PC-9 (cell line): ENCODE results near the gene ATP4B.

ENCODE experiments used
- EZH2 ChIP-seq: fragments of 200-600 bp; sonication (generic); IDR thresholded peaks from 2 replicates; pipeline ENCODE4 v1.8.0; 2017; ENCODE audit warnings: antibody characterized with exemption, low read depth
- TF ChIP-seq, protein P1 (sequence below): fragments of 200-600 bp; sonication (generic); conservative IDR thresholded peaks from 2 replicates; pipeline ENCODE4 v1.6.1; 2017; ENCODE audit warnings: mixed run types, antibody characterized with exemption, mild to moderate bottlenecking, moderate library complexity

DNA sequence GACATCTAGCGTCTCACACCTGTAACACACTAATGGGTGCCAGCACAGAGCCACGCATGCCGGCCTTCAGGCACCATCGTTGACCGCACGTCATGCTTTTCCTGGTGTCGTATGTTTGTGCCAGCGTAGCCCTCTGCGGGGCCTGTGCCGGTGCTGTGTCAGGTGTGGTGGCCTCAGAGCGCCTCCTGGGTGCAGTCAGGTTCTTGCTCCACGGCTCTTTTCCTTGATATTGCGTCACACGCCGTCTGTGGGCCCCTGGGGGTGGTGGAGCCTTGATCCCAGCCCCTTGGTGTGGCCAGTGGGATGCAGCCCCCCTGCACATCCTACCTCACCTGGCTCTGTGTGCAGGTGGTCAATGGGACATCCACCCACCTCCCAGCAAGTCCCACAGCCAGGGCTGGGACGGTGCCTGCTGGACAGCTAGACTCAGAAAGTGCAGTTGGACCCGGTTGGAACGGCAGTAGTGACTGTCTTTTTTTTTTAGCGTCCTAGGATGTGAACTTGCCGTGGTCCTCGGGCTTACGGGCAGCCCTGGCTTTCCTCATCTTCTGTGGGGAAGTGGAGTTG is 48.9 kb downstream of the ATP4B start:
- TF ChIP-seq, protein P1, sequence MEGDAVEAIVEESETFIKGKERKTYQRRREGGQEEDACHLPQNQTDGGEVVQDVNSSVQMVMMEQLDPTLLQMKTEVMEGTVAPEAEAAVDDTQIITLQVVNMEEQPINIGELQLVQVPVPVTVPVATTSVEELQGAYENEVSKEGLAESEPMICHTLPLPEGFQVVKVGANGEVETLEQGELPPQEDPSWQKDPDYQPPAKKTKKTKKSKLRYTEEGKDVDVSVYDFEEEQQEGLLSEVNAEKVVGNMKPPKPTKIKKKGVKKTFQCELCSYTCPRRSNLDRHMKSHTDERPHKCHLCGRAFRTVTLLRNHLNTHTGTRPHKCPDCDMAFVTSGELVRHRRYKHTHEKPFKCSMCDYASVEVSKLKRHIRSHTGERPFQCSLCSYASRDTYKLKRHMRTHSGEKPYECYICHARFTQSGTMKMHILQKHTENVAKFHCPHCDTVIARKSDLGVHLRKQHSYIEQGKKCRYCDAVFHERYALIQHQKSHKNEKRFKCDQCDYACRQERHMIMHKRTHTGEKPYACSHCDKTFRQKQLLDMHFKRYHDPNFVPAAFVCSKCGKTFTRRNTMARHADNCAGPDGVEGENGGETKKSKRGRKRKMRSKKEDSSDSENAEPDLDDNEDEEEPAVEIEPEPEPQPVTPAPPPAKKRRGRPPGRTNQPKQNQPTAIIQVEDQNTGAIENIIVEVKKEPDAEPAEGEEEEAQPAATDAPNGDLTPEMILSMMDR, result no peak
- no peak for TF ChIP-seq EZH2
